GM18499 (cell line): Measurements from ENCODE around the gene CABCOCO1.
A peak's percentile ranks its signal among the peaks of the same experiment; 100 is the strongest.

ENCODE experiments used
- ATAC-seq: cut with Tn5 transposase; IDR thresholded peaks from one replicate; pipeline ENCODE4 v1.9.1; 2021; ENCODE audit warnings: moderate number of reproducible peaks; ENCODE audit not compliant: insufficient read depth, unreplicated experiment

Gene CABCOCO1

GRCh38 chr10:61804414-61804813, 141.7 kb downstream of the CABCOCO1 start:
- ATAC-seq: no peak

- ATAC-seq: no peak
These were observed 142.4 kb downstream of the CABCOCO1 start for GRCh38 chr10:61805091-61805490.

GRCh38 chr10:61810263-61810662, 147.5 kb downstream of the CABCOCO1 start:
- ATAC-seq: no peak

- ATAC-seq: peak; percentile 73
These were observed 149.5 kb downstream of the CABCOCO1 start for GRCh38 chr10:61812052-61812721.

GRCh38 chr10:61812920-61813319, 150.2 kb downstream of the CABCOCO1 start:
- no peak for ATAC-seq

- no peak for ATAC-seq
These were observed 151.4 kb downstream of the CABCOCO1 start for GRCh38 chr10:61814160-61814559.

- no peak for ATAC-seq
These were observed 152.8 kb downstream of the CABCOCO1 start for GRCh38 chr10:61815496-61815895.
